Measurements from ENCODE around the gene C11orf98. TPM values are rescaled to one million over a fixed set of nuclear protein-coding genes. Genes with fewer than 3 reads are reported as not detected.

Gene C11orf98
- total and polyA plus RNA-seq, 2 of the 13 experiments (the other 11 are each of a cell fraction or from before 2014, with no cell fraction given) = 30.4 to 91.8 TPM

- TF ChIP-seq ZNF503 (CRISPR knock-in tag; IDR thresholded peaks at IDR 0.05) (no peak), PCBP1 (IDR thresholded peaks at IDR 0.05; ENCODE audit: borderline replicate concordance, low read depth, low read length) (peak; percentile 75; the same call in 1 of the 2 replicates), NCOA2 (CRISPR knock-in tag; IDR thresholded peaks at IDR 0.05) (peak; percentile 44; the same call in 1 of the 2 replicates), ZNF615 (CRISPR knock-in tag; IDR thresholded peaks at IDR 0.05; ENCODE audit: borderline replicate concordance) (no peak), RFXAP (CRISPR knock-in tag; IDR thresholded peaks at IDR 0.05; ENCODE audit: borderline replicate concordance) (peak; percentile 46; the same call in 1 of the 2 replicates), HNRNPUL1 (IDR thresholded peaks at IDR 0.05; ENCODE audit: low read depth, low read length) (no peak), ZNF713 (CRISPR knock-in tag; IDR thresholded peaks at IDR 0.05) (no peak), ATAD3A (CRISPR knock-in tag; IDR thresholded peaks at IDR 0.05) (no peak), ZNF574 (CRISPR knock-in tag; IDR thresholded peaks at IDR 0.05) (peak; percentile 84), ZFYVE20 (CRISPR knock-in tag; IDR thresholded peaks at IDR 0.05; ENCODE audit: borderline replicate concordance, low read depth) (no peak), TFDP1 (CRISPR knock-in tag; IDR thresholded peaks at IDR 0.05; ENCODE audit: borderline replicate concordance) (peak; percentile 85), CSRNP2 (CRISPR knock-in tag; conservative IDR thresholded peaks at IDR 0.05; ENCODE audit: low read depth) (no peak), E2F5 (CRISPR knock-in tag; conservative IDR thresholded peaks at IDR 0.05) (peak; percentile 19; the same call in 1 of the 2 replicates), THAP7 (CRISPR knock-in tag; IDR thresholded peaks at IDR 0.05) (0 out of 2 replicates have a peak, but pooled peaks have one; percentile 48), ZNF614 (CRISPR knock-in tag; IDR thresholded peaks at IDR 0.05; ENCODE audit: borderline replicate concordance) (peak; percentile 16; the same call in 1 of the 2 replicates), FOXA3 (CRISPR knock-in tag; IDR thresholded peaks at IDR 0.05) (0 out of 2 replicates have a peak, but pooled peaks have one; percentile 19), ZNF225 (CRISPR knock-in tag; IDR thresholded peaks at IDR 0.05) (no peak; the same call in 1 of the 2 replicates), GATA4 (IDR thresholded peaks at IDR 0.05; ENCODE audit: borderline replicate concordance, low read depth) (peak; percentile 16; the same call in 1 of the 2 replicates)
These were observed 18.8 kb downstream of the C11orf98 start, which contains the start of gene GANAB (continued) for GRCh38 chr11:62645946-62646824.

Measured in HepG2 (cell line).